ENCODE measurements around the gene FST. TPM values are rescaled to one million over a fixed set of nuclear protein-coding genes. Genes with fewer than 3 reads are reported as not detected.

Gene FST
- not detected in 2 replicates for total RNA-seq

- Mint-ChIP-seq H3K27ac (no peak within 1 kb of the TSS), H3K36me3 (ENCODE audit: low read depth) (no peaks in the 10 kb centered on the region), H3K4me3 (ENCODE audit: low read depth) (peak within 1 kb of the TSS; percentile 86), H3K27me3 (ENCODE audit: low read depth) (peaks cover 67% of the 10 kb centered on the region), H3K9me3 (no peaks in the 10 kb centered on the region), H3K4me1 (ENCODE audit: low read depth) (peaks cover 26% of the 10 kb centered on the region)
- no peak for DNase-seq (ENCODE audit: low spot score)
- intact Hi-C loops (cut with micrococcal nuclease) = loop anchor here (5.0 to 10.0 kb wide), 2 partner anchors 294 to 832 kb away; partner anchors contain the start of gene ARL15
These were observed at the start of gene FST for GRCh38 chr5:53480416-53481158. Gene FST (plus strand): TSS chr5:53480629. CDS start chr5:53480792, 163 bp downstream.

- Mint-ChIP-seq H3K27me3 (ENCODE audit: low read depth) (peaks cover 4% of the 10 kb centered on the region), H3K4me1 (ENCODE audit: low read depth) (no peaks in the 10 kb centered on the region), H3K36me3 (ENCODE audit: low read depth) (no peaks in the 10 kb centered on the region), H3K27ac (no peak overlapping the region), H3K4me3 (ENCODE audit: low read depth) (no peak overlapping the region), H3K9me3 (no peaks in the 10 kb centered on the region)
- no peak for DNase-seq (ENCODE audit: low spot score)
- intact Hi-C loops (cut with micrococcal nuclease) = no loop called here
These were observed 48.8 kb upstream of the FST start for GRCh38 chr5:53431665-53432064.

GRCh38 chr5:53433026-53433425, 47.4 kb upstream of the FST start:
- H3K4me3 Mint-ChIP-seq (ENCODE audit: low read depth) = no peak overlapping the region
- intact Hi-C loops (cut with micrococcal nuclease) = no loop called here
- peaks cover 4% of the 10 kb centered on the region for H3K27me3 Mint-ChIP-seq (ENCODE audit: low read depth)
- no peak overlapping the region for H3K27ac Mint-ChIP-seq
- H3K36me3 Mint-ChIP-seq (ENCODE audit: low read depth) = no peaks in the 10 kb centered on the region
- no peaks in the 10 kb centered on the region for H3K9me3 Mint-ChIP-seq
- H3K4me1 Mint-ChIP-seq (ENCODE audit: low read depth) = no peaks in the 10 kb centered on the region
- no peak for DNase-seq (ENCODE audit: low spot score)

GRCh38 chr5:53434541-53434940, 45.9 kb upstream of the FST start:
- intact Hi-C loops (cut with micrococcal nuclease) = no loop called here
- no peak for DNase-seq (ENCODE audit: low spot score)
- Mint-ChIP-seq H3K9me3 (no peaks in the 10 kb centered on the region), H3K27ac (no peak overlapping the region), H3K4me3 (ENCODE audit: low read depth) (no peak overlapping the region), H3K4me1 (ENCODE audit: low read depth) (no peaks in the 10 kb centered on the region), H3K36me3 (ENCODE audit: low read depth) (no peaks in the 10 kb centered on the region), H3K27me3 (ENCODE audit: low read depth) (peaks cover 2% of the 10 kb centered on the region)

- no peak for DNase-seq (ENCODE audit: low spot score)
- Mint-ChIP-seq H3K4me1 (ENCODE audit: low read depth) (no peaks in the 10 kb centered on the region), H3K9me3 (no peaks in the 10 kb centered on the region), H3K27ac (no peak overlapping the region), H3K27me3 (ENCODE audit: low read depth) (no peaks in the 10 kb centered on the region), H3K36me3 (ENCODE audit: low read depth) (no peaks in the 10 kb centered on the region), H3K4me3 (ENCODE audit: low read depth) (no peak overlapping the region)
- intact Hi-C loops (cut with micrococcal nuclease) = no loop called here
These were observed 43.8 kb upstream of the FST start for GRCh38 chr5:53436480-53437191.

GRCh38 chr5:53438079-53438478, 42.4 kb upstream of the FST start:
- Mint-ChIP-seq H3K27ac (no peak overlapping the region), H3K9me3 (no peaks in the 10 kb centered on the region), H3K4me1 (ENCODE audit: low read depth) (no peaks in the 10 kb centered on the region), H3K36me3 (ENCODE audit: low read depth) (no peaks in the 10 kb centered on the region), H3K27me3 (ENCODE audit: low read depth) (no peaks in the 10 kb centered on the region), H3K4me3 (ENCODE audit: low read depth) (no peak overlapping the region)
- intact Hi-C loops (cut with micrococcal nuclease) = no loop called here
- no peak for DNase-seq (ENCODE audit: low spot score)

- intact Hi-C loops (cut with micrococcal nuclease) = no loop called here
- no peak overlapping the region for H3K27ac Mint-ChIP-seq
- DNase-seq (ENCODE audit: low spot score) = no peak
- H3K36me3 Mint-ChIP-seq (ENCODE audit: low read depth) = no peaks in the 10 kb centered on the region
- H3K27me3 Mint-ChIP-seq (ENCODE audit: low read depth) = no peaks in the 10 kb centered on the region
- H3K4me1 Mint-ChIP-seq (ENCODE audit: low read depth) = no peaks in the 10 kb centered on the region
- H3K9me3 Mint-ChIP-seq = no peaks in the 10 kb centered on the region
- H3K4me3 Mint-ChIP-seq (ENCODE audit: low read depth) = no peak overlapping the region
These were observed 41.6 kb upstream of the FST start for GRCh38 chr5:53438486-53439472.

- no peaks in the 10 kb centered on the region for H3K27me3 Mint-ChIP-seq (ENCODE audit: low read depth)
- H3K27ac Mint-ChIP-seq = no peak overlapping the region
- no peaks in the 10 kb centered on the region for H3K4me1 Mint-ChIP-seq (ENCODE audit: low read depth)
- intact Hi-C loops (cut with micrococcal nuclease) = no loop called here
- no peaks in the 10 kb centered on the region for H3K36me3 Mint-ChIP-seq (ENCODE audit: low read depth)
- DNase-seq (ENCODE audit: low spot score) = no peak
- H3K4me3 Mint-ChIP-seq (ENCODE audit: low read depth) = no peak overlapping the region
- H3K9me3 Mint-ChIP-seq = no peaks in the 10 kb centered on the region
These were observed 37.5 kb upstream of the FST start for GRCh38 chr5:53442961-53443360.

- no peak for DNase-seq (ENCODE audit: low spot score)
- Mint-ChIP-seq H3K27ac (no peak overlapping the region), H3K4me3 (ENCODE audit: low read depth) (no peak overlapping the region), H3K9me3 (no peaks in the 10 kb centered on the region), H3K4me1 (ENCODE audit: low read depth) (no peaks in the 10 kb centered on the region), H3K27me3 (ENCODE audit: low read depth) (peaks cover 2% of the 10 kb centered on the region), H3K36me3 (ENCODE audit: low read depth) (no peaks in the 10 kb centered on the region)
- intact Hi-C loops (cut with micrococcal nuclease) = no loop called here
These were observed 34.9 kb upstream of the FST start for GRCh38 chr5:53445569-53445968.

GRCh38 chr5:53446908-53447307, 33.5 kb upstream of the FST start:
- Mint-ChIP-seq H3K4me1 (ENCODE audit: low read depth) (no peaks in the 10 kb centered on the region), H3K36me3 (ENCODE audit: low read depth) (no peaks in the 10 kb centered on the region), H3K27me3 (ENCODE audit: low read depth) (peaks cover 2% of the 10 kb centered on the region), H3K4me3 (ENCODE audit: low read depth) (no peak overlapping the region), H3K27ac (no peak overlapping the region), H3K9me3 (no peaks in the 10 kb centered on the region)
- intact Hi-C loops (cut with micrococcal nuclease) = no loop called here
- DNase-seq (ENCODE audit: low spot score) = no peak

GRCh38 chr5:53448851-53449250, 31.6 kb upstream of the FST start:
- Mint-ChIP-seq H3K27ac (no peak overlapping the region), H3K36me3 (ENCODE audit: low read depth) (no peaks in the 10 kb centered on the region), H3K27me3 (ENCODE audit: low read depth) (peaks cover 2% of the 10 kb centered on the region), H3K4me1 (ENCODE audit: low read depth) (no peaks in the 10 kb centered on the region), H3K4me3 (ENCODE audit: low read depth) (no peak overlapping the region), H3K9me3 (no peaks in the 10 kb centered on the region)
- no peak for DNase-seq (ENCODE audit: low spot score)
- intact Hi-C loops (cut with micrococcal nuclease) = no loop called here

- Mint-ChIP-seq H3K4me3 (ENCODE audit: low read depth) (no peak overlapping the region), H3K4me1 (ENCODE audit: low read depth) (no peaks in the 10 kb centered on the region), H3K27me3 (ENCODE audit: low read depth) (peaks cover 7% of the 10 kb centered on the region), H3K36me3 (ENCODE audit: low read depth) (no peaks in the 10 kb centered on the region), H3K9me3 (no peaks in the 10 kb centered on the region), H3K27ac (no peak overlapping the region)
- intact Hi-C loops (cut with micrococcal nuclease) = no loop called here
- no peak for DNase-seq (ENCODE audit: low spot score)
These were observed 26.3 kb upstream of the FST start for GRCh38 chr5:53453898-53454718.

Measured in activated T-helper 2 cell treated with anti-CD3 and anti-CD28 coated beads, Interferon-gamma antibody, Interleukin-2, Interleukin-4, amounts not matched to agents 10 μg/mL and 5 μg/mL and 100 μg/mL, durations not matched to agents 14 hours and 24 hours and 36 hours (primary cell).